LNCAP (cell line): ENCODE measurements around the gene C16orf74.

Experiments used
- TF ChIP-seq, protein P1 (sequence below): fragments of 450-650 bp; IDR thresholded peaks from 2 replicates; pipeline ENCODE4 v1.5.1; 2017; ENCODE audit warnings: mild to moderate bottlenecking

The C16orf74 gene

DNA sequence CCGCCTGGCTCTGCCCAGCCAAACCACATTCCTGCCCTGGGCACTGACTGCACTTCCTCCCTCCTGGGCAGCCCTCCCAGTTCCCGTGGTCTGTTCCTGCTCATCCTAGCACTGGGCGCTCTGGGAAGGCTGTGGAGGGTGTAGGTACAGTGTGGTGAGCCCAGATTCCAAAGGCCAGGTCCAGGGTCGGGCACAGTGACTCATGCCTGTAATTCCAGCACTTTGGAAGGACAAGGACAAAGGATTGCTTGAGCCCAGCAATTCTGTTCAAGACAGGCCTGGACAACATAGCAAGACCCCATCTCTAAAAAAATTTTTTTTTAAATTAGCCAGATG lies 30.6 kb downstream of the C16orf74 start:
- TF ChIP-seq, protein P1, sequence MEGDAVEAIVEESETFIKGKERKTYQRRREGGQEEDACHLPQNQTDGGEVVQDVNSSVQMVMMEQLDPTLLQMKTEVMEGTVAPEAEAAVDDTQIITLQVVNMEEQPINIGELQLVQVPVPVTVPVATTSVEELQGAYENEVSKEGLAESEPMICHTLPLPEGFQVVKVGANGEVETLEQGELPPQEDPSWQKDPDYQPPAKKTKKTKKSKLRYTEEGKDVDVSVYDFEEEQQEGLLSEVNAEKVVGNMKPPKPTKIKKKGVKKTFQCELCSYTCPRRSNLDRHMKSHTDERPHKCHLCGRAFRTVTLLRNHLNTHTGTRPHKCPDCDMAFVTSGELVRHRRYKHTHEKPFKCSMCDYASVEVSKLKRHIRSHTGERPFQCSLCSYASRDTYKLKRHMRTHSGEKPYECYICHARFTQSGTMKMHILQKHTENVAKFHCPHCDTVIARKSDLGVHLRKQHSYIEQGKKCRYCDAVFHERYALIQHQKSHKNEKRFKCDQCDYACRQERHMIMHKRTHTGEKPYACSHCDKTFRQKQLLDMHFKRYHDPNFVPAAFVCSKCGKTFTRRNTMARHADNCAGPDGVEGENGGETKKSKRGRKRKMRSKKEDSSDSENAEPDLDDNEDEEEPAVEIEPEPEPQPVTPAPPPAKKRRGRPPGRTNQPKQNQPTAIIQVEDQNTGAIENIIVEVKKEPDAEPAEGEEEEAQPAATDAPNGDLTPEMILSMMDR, result no peak

DNA sequence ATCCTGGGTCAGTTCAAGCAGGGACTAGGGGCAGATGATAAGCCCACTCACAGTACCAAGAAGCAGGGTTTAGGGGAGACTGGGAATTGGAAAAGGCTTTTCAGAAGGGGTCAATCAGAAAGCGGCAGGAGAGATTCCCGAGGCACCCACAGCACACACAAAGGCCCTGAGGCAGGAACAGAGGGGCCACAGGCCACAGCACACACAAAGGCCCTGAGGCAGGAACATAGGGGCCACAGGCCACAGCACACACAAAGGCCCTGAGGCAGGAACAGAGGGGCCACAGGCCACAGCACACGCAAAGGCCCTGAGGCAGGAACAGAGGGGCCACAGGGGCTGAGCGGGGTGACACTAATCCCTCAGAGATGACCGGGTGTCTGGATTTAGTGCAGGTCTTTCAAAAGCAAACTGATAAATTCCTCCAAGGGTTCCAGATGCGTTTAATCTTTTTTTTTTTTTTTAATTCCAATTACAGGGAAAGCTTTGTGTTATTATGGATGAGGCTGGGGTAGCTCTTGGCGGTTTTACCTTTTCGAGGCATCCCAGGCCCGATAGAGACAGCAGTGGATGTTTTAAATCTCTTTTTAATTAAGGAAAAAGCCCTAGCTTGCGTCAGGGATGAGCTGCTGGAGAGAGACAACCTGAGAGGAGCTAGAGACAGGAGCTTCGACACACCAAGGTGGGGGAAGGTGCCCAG lies 31.1 kb downstream of the C16orf74 start:
- TF ChIP-seq, protein P1, result no peak

DNA sequence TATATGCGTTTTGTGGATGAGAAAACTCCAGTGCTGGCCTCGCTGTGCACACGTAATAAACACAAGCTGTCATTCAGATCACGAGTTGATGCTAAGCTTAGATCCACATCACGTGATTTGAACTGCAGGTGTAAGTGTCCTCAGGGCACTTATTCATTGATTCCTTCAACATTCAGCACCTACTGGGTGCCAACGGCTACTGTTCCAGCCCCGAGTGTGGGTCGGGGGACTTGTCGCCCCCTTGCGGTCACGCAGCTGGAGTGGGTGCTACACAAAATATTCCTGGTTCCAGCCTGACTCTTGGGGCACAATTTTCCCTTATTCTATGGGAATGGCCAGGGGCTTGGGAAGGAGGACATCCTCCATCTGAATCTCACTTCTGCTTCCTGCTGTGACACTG lies 32.2 kb downstream of the C16orf74 start:
- TF ChIP-seq, protein P1, result peak; percentile 76

DNA sequence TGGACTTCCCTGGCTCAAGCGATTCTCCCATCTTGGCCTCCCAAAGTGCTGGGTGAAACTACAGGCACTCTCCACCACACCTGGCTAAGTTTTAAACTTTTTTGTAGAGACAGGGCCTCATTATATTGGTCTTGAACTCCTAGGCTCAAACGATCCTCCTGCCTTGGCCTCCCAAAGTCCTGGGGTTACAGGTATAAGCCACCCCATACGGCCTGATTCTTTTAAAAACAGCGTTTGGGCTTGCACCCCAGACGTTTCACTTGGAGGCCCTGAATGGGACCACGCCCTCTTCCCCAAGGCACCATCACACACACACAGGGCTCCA lies 32.8 kb downstream of the C16orf74 start:
- TF ChIP-seq, protein P1, result no peak

DNA sequence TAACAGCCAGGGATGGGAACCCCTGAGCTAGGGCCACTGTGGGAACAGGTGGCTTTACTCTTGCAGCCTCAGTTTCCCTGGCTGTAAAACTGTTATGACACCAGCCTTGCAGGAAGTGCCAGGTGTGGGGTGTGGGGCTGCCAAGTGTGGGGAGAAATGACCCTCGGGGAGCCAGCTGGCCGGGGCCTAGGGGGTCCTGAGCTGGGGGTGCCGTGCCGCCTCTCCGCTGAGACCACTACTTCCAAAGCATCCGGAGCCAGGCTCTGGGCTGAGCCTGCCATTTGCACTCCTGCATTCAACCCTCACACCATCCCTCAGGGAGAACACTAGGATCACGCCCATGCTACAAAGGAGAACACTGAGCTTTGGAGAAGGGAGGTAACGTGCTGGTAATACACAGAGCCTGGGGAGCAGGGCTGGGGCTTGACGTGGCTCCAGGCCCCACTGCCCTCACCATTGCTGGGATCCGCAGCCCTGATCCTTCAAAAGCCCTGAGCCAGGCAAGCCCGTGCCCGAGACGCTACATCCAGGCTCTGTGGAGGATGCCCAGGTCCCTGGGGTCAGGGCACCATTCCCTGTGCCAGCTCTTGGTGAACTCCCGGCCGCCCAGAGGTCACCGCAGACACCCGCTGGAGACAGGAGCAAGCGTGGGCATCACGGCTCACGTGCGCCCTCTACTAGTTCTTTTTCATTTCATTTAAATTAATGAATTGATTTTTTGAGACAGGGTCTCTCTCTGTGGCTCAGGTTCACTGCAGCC lies 33.3 kb downstream of the C16orf74 start:
- TF ChIP-seq, protein P1, result peak; percentile 62

DNA sequence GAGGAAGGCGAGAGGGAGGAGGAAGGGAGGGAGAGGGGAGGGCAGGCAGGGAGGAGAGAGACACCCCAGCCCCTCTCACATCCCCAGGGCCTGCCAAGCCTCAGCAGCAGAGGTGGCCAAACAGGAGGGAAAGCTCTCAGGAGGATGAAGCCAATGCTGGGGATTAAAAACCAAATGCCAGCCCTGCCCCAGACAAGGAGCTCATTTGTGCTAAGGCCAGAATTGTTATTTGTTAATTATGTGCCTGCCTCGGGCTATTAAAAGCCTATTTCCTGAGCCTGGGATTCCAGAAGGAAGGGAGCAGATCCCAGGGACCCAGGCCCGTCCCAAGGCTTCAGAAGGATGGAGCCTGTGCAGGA lies 34.2 kb downstream of the C16orf74 start:
- TF ChIP-seq, protein P1, result no peak

DNA sequence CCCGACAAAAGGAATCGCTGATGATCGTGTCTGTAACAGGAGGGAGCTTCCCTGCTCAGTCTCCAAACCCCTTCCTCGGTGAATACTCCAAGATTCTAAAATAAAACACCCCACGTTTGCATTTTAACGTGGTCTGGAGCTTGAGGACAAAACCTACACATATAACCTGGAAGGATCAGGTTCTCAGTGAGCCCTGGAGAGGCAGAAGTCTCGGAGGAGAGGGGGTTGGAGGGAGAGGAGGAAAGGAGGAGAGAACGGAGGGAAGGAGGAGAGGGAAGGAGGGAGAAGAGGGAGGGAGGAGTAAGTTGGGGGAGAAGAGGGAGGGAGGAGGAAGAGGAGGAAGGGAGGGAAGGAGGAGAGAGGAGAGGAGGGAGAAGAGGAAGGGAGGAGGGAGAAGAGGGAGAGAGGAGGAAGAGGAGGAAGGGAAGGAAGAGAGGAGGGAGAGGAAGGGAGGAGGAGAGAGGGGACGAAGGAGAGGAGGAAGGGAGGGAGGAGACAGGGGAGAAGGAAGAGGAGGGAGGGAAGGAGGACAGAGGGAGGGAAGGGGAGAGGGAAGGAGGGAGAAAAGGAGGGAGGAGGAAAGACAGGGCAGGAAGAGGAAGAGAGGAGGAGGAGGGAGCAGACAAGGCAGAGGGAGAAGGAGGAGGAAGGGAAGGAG lies 34.7 kb downstream of the C16orf74 start:
- TF ChIP-seq, protein P1, result no peak
